GM18511 (cell line): ENCODE data around the gene CD84.
"Not testable (repeated sequence)": the region's sequence is repeated elsewhere in the genome, so short reads cannot be mapped to it uniquely, and the experiment has no call there.

ENCODE experiments used
- ATAC-seq: cut with Tn5 transposase; IDR thresholded peaks from one replicate; pipeline ENCODE4 v1.9.1; 2021; ENCODE audit warnings: mild to moderate bottlenecking, moderate library complexity; ENCODE audit not compliant: unreplicated experiment

Gene CD84

GRCh38 chr1:160579216-160579701 lies at the start of gene CD84:
CD84 (minus strand) TSS chr1:160579496; CDS start chr1:160579437, 59 bp downstream.
- peak; percentile 39 for ATAC-seq

GRCh38 chr1:160628799-160629263 lies 49.5 kb upstream of the CD84 start:
- no peak for ATAC-seq

GRCh38 chr1:160627677-160628289 lies 48.5 kb upstream of the CD84 start:
- not testable (repeated sequence) for ATAC-seq

GRCh38 chr1:160626509-160627342 lies 47.4 kb upstream of the CD84 start:
- peak; percentile 38 for ATAC-seq

GRCh38 chr1:160625725-160626498 lies 46.6 kb upstream of the CD84 start:
- ATAC-seq = no peak

GRCh38 chr1:160625321-160625720 lies 46.0 kb upstream of the CD84 start:
- no peak for ATAC-seq

- ATAC-seq = no peak
These were observed 45.2 kb upstream of the CD84 start for GRCh38 chr1:160624464-160624863.

GRCh38 chr1:160623862-160624261 lies 44.6 kb upstream of the CD84 start:
- ATAC-seq = peak; percentile 35

GRCh38 chr1:160623227-160623633 lies 43.9 kb upstream of the CD84 start:
- no peak for ATAC-seq

- no peak for ATAC-seq
These were observed 43.4 kb upstream of the CD84 start for GRCh38 chr1:160622501-160623226.

GRCh38 chr1:160621633-160622413 lies 42.5 kb upstream of the CD84 start:
- ATAC-seq = no peak

GRCh38 chr1:160620942-160621632 lies 41.8 kb upstream of the CD84 start:
- no peak for ATAC-seq

- ATAC-seq = no peak
These were observed 40.5 kb upstream of the CD84 start for GRCh38 chr1:160619742-160620277.

GRCh38 chr1:160618763-160619274 lies 39.5 kb upstream of the CD84 start:
- no peak for ATAC-seq

- no peak for ATAC-seq
These were observed 39.0 kb upstream of the CD84 start for GRCh38 chr1:160618327-160618726.

- no peak for ATAC-seq
These were observed 36.4 kb upstream of the CD84 start for GRCh38 chr1:160615660-160616059.

GRCh38 chr1:160614410-160614809 lies 35.1 kb upstream of the CD84 start:
- no peak for ATAC-seq

GRCh38 chr1:160612613-160613218 lies 33.4 kb upstream of the CD84 start:
- no peak for ATAC-seq
